Erythroblast (primary cell): ENCODE data around the gene NKIRAS1.

Experiments used
- GATA1 ChIP-seq: IDR thresholded peaks from 2 replicates; pipeline ENCODE4 v1.6.1; 2011; ENCODE audit warnings: low read depth, mild to moderate bottlenecking, control low read depth, low read length, moderate library complexity
- POLR2A ChIP-seq: IDR thresholded peaks from 2 replicates; pipeline ENCODE4 v1.6.1; 2011; ENCODE audit warnings: mild to moderate bottlenecking, low read length

GRCh38 chr3:23895181-23895580 lies 21.6 kb downstream of the NKIRAS1 start:
- TF ChIP-seq POLR2A (no peak), GATA1 (no peak)
